ENCODE measurements around the gene PLEK2. TPM values are rescaled to one million over a fixed set of nuclear protein-coding genes. Genes with fewer than 3 reads are reported as not detected.

PLEK2 gene
- total and polyA plus RNA-seq, 2 experiments from 2014 or later: 1.0 to 2.2 TPM

GRCh38 chr14:67395876-67396189 lies 16.1 kb downstream of the PLEK2 start:
- H4K20me1 ChIP-seq (replicated peaks; ENCODE audit: insufficient read depth): no peaks in the 10 kb centered on the region
- Mint-ChIP-seq H3K36me3 (ENCODE audit: low read depth) (no peaks in the 10 kb centered on the region), H3K9me3 (no peaks in the 10 kb centered on the region), H3K27ac (no peak overlapping the region), H3K4me3 (no peak overlapping the region), H3K4me1 (peaks cover 4% of the 10 kb centered on the region), H3K27me3 (ENCODE audit: insufficient read depth, low read depth, poor library complexity) (peaks cover 14% of the 10 kb centered on the region)
- H3K27me3 ChIP-seq (ENCODE audit: insufficient read depth): no peaks in the 10 kb centered on the region
- H3K4me3 ChIP-seq: no peak overlapping the region
- ATAC-seq (no peak), DNase-seq (ENCODE audit: low spot score) (no peak)
- no peaks in the 10 kb centered on the region for H3K4me1 ChIP-seq (ENCODE audit: insufficient read depth)
- H3F3A ChIP-seq (replicated peaks; ENCODE audit: low read depth): no peaks in the 10 kb centered on the region
- H3K9me2 ChIP-seq (ENCODE audit: insufficient read depth): no peaks in the 10 kb centered on the region
- H2AFZ ChIP-seq: no peak overlapping the region
- H3K36me3 ChIP-seq (ENCODE audit: insufficient read depth): no peaks in the 10 kb centered on the region
- H3K4me2 ChIP-seq: no peak overlapping the region
- TF ChIP-seq NANOG (IDR thresholded peaks at IDR 0.05; ENCODE audit: borderline replicate concordance): no peak
- TF ChIP-seq ETS1 (IDR thresholded peaks at IDR 0.05): no peak
- no peak for TF ChIP-seq CTCF (conservative IDR thresholded peaks at IDR 0.05; ENCODE audit: low read depth in 2 of 2)
- no peak for TF ChIP-seq CREB1 (CRISPR knock-in tag; IDR thresholded peaks at IDR 0.05; ENCODE audit: low read depth)
- no peak for TF ChIP-seq EZH2 (IDR thresholded peaks at IDR 0.05; ENCODE audit: low read depth, unreplicated experiment)
- no peak for TF ChIP-seq ZNF114 (CRISPR knock-in tag; IDR thresholded peaks at IDR 0.05)
- TF ChIP-seq, protein P1, sequence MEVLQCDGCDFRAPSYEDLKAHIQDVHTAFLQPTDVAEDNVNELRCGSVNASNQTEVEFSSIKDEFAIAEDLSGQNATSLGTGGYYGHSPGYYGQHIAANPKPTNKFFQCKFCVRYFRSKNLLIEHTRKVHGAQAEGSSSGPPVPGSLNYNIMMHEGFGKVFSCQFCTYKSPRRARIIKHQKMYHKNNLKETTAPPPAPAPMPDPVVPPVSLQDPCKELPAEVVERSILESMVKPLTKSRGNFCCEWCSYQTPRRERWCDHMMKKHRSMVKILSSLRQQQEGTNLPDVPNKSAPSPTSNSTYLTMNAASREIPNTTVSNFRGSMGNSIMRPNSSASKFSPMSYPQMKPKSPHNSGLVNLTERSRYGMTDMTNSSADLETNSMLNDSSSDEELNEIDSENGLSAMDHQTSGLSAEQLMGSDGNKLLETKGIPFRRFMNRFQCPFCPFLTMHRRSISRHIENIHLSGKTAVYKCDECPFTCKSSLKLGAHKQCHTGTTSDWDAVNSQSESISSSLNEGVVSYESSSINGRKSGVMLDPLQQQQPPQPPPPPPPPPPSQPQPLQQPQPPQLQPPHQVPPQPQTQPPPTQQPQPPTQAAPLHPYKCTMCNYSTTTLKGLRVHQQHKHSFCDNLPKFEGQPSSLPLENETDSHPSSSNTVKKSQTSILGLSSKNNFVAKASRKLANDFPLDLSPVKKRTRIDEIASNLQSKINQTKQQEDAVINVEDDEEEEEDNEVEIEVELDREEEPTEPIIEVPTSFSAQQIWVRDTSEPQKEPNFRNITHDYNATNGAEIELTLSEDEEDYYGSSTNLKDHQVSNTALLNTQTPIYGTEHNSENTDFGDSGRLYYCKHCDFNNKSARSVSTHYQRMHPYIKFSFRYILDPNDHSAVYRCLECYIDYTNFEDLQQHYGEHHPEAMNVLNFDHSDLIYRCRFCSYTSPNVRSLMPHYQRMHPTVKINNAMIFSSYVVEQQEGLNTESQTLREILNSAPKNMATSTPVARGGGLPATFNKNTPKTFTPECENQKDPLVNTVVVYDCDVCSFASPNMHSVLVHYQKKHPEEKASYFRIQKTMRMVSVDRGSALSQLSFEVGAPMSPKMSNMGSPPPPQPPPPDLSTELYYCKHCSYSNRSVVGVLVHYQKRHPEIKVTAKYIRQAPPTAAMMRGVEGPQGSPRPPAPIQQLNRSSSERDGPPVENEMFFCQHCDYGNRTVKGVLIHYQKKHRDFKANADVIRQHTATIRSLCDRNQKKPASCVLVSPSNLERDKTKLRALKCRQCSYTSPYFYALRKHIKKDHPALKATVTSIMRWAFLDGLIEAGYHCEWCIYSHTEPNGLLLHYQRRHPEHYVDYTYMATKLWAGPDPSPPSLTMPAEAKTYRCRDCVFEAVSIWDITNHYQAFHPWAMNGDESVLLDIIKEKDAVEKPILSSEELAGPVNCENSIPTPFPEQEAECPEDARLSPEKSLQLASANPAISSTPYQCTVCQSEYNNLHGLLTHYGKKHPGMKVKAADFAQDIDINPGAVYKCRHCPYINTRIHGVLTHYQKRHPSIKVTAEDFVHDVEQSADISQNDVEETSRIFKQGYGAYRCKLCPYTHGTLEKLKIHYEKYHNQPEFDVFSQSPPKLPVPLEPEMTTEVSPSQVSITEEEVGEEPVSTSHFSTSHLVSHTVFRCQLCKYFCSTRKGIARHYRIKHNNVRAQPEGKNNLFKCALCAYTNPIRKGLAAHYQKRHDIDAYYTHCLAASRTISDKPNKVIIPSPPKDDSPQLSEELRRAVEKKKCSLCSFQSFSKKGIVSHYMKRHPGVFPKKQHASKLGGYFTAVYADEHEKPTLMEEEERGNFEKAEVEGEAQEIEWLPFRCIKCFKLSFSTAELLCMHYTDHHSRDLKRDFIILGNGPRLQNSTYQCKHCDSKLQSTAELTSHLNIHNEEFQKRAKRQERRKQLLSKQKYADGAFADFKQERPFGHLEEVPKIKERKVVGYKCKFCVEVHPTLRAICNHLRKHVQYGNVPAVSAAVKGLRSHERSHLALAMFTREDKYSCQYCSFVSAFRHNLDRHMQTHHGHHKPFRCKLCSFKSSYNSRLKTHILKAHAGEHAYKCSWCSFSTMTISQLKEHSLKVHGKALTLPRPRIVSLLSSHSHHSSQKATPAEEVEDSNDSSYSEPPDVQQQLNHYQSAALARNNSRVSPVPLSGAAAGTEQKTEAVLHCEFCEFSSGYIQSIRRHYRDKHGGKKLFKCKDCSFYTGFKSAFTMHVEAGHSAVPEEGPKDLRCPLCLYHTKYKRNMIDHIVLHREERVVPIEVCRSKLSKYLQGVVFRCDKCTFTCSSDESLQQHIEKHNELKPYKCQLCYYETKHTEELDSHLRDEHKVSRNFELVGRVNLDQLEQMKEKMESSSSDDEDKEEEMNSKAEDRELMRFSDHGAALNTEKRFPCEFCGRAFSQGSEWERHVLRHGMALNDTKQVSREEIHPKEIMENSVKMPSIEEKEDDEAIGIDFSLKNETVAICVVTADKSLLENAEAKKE (CRISPR knock-in tag; IDR thresholded peaks at IDR 0.05): no peak
- no peak for TF ChIP-seq POLR2AphosphoS5 (IDR thresholded peaks at IDR 0.05; ENCODE audit: low read depth)
- no peak for TF ChIP-seq EZH2phosphoT487 (IDR thresholded peaks at IDR 0.05; ENCODE audit: unreplicated experiment)
- TF ChIP-seq ZNF331 (CRISPR knock-in tag; IDR thresholded peaks at IDR 0.05; ENCODE audit: low read depth): no peak
- no peak for TF ChIP-seq STAT1 (IDR thresholded peaks at IDR 0.05; ENCODE audit: unreplicated experiment)
- no peak for TF ChIP-seq JUNB (IDR thresholded peaks at IDR 0.05; ENCODE audit: unreplicated experiment)
- TF ChIP-seq, protein P2, sequence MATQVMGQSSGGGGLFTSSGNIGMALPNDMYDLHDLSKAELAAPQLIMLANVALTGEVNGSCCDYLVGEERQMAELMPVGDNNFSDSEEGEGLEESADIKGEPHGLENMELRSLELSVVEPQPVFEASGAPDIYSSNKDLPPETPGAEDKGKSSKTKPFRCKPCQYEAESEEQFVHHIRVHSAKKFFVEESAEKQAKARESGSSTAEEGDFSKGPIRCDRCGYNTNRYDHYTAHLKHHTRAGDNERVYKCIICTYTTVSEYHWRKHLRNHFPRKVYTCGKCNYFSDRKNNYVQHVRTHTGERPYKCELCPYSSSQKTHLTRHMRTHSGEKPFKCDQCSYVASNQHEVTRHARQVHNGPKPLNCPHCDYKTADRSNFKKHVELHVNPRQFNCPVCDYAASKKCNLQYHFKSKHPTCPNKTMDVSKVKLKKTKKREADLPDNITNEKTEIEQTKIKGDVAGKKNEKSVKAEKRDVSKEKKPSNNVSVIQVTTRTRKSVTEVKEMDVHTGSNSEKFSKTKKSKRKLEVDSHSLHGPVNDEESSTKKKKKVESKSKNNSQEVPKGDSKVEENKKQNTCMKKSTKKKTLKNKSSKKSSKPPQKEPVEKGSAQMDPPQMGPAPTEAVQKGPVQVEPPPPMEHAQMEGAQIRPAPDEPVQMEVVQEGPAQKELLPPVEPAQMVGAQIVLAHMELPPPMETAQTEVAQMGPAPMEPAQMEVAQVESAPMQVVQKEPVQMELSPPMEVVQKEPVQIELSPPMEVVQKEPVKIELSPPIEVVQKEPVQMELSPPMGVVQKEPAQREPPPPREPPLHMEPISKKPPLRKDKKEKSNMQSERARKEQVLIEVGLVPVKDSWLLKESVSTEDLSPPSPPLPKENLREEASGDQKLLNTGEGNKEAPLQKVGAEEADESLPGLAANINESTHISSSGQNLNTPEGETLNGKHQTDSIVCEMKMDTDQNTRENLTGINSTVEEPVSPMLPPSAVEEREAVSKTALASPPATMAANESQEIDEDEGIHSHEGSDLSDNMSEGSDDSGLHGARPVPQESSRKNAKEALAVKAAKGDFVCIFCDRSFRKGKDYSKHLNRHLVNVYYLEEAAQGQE (IDR thresholded peaks at IDR 0.05; ENCODE audit: unreplicated experiment): no peak
- no peak overlapping the region for H3K27ac ChIP-seq (ENCODE audit: low read depth)
- no peaks in the 10 kb centered on the region for H3K79me2 ChIP-seq (replicated peaks; ENCODE audit: insufficient read depth)
